Activated T-helper 17 cell treated with anti-CD3 and anti-CD28 coated beads, Interleukin-2, amount 50 U/mL, for 72 hours (primary cell): ENCODE data around the gene USO1. TPM values are rescaled to one million over a fixed set of nuclear protein-coding genes. Genes with fewer than 3 reads are reported as not detected.
"Not testable (repeated sequence)": the region's sequence is repeated elsewhere in the genome, so short reads cannot be mapped to it uniquely, and the experiment has no call there.

Experiments used
- ATAC-seq: fragments of 150-1000 bp; cut with Tn5 transposase; replicated peaks from 2 replicates; pipeline ENCODE4 v1.10.0; 2021; ENCODE audit warnings: mild to moderate bottlenecking, moderate library complexity
- H3K27ac Mint-ChIP-seq: one replicate; pipeline ENCODE4 v1.8.0; 2022; ENCODE audit warnings: mixed read lengths
- H3K27me3 Mint-ChIP-seq: one replicate; pipeline ENCODE4 v1.8.0; 2022; ENCODE audit warnings: mixed read lengths
- H3K36me3 Mint-ChIP-seq: one replicate; pipeline ENCODE4 v1.8.0; 2022; ENCODE audit warnings: low read depth, mild to moderate bottlenecking, mixed read lengths
- H3K4me1 Mint-ChIP-seq: one replicate; pipeline ENCODE4 v1.8.0; 2022; ENCODE audit warnings: mixed read lengths
- H3K4me3 Mint-ChIP-seq: one replicate; pipeline ENCODE4 v1.8.0; 2022; ENCODE audit warnings: mild to moderate bottlenecking, mixed read lengths
- H3K9me3 Mint-ChIP-seq: one replicate; pipeline ENCODE4 v1.8.0; 2022; ENCODE audit warnings: mixed read lengths
- total RNA-seq, 2 donors: library from RNA; stranded (reverse); gene quantifications; one replicate each; pipeline ENCODE4 v1.2.3, GENCODE V29; 2022

The USO1 gene, protein sequence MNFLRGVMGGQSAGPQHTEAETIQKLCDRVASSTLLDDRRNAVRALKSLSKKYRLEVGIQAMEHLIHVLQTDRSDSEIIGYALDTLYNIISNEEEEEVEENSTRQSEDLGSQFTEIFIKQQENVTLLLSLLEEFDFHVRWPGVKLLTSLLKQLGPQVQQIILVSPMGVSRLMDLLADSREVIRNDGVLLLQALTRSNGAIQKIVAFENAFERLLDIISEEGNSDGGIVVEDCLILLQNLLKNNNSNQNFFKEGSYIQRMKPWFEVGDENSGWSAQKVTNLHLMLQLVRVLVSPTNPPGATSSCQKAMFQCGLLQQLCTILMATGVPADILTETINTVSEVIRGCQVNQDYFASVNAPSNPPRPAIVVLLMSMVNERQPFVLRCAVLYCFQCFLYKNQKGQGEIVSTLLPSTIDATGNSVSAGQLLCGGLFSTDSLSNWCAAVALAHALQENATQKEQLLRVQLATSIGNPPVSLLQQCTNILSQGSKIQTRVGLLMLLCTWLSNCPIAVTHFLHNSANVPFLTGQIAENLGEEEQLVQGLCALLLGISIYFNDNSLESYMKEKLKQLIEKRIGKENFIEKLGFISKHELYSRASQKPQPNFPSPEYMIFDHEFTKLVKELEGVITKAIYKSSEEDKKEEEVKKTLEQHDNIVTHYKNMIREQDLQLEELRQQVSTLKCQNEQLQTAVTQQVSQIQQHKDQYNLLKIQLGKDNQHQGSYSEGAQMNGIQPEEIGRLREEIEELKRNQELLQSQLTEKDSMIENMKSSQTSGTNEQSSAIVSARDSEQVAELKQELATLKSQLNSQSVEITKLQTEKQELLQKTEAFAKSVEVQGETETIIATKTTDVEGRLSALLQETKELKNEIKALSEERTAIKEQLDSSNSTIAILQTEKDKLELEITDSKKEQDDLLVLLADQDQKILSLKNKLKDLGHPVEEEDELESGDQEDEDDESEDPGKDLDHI
- total RNA-seq, result 10 to 100 TPM; 55.8 to 66.0 TPM

DNA sequence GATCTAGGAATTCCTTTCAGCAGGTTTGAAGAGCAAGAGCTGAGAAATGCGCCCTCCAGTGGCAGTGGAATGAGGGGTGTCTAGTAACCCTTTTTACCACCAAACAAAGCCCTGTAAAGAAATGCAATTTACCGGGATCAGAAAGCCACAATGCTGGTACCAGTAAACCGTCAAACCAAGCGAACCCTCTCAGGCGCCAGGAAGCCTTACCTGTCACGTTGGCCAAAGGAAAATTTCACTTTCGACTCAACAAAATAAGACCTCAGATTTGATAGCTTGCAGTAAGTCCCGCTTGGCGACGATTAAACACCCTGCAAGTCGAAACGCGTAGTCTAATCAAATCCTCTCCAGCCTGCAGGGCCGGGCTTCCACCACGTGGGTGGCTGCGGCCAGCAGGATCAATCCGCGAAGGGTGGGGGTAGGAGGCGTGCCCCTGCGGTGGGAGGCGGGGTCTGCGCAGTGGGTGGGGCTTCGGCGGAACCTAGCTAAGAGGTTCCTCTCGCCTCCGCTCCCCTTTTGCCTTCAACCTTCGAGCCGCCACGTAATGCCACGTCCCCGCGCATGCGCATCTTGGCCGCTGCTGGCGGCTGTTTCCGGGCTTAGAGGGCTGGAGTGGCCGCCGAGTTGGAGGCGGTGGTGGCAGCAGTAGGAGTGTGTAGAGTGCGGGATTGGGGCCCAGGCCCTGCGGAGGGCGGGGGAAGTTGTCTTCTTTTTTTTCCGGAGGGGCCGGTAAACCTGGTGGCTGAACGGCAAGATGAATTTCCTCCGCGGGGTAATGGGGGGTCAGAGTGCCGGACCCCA is at the start of gene USO1:
Gene USO1 (plus strand): TSS at position 512 of the 801 bp plus-strand sequence. CDS start 243 bp downstream, at position 755.
- ATAC-seq, result peak; percentile 90
- Mint-ChIP-seq H3K9me3 (no peaks in the 10 kb centered on the region), H3K36me3 (peaks cover 41% of the 10 kb centered on the region), H3K4me1 (peaks cover 36% of the 10 kb centered on the region), H3K27me3 (no peaks in the 10 kb centered on the region), H3K4me3 (peak within 1 kb of the TSS; percentile 100), H3K27ac (peak within 1 kb of the TSS; percentile 100)

DNA sequence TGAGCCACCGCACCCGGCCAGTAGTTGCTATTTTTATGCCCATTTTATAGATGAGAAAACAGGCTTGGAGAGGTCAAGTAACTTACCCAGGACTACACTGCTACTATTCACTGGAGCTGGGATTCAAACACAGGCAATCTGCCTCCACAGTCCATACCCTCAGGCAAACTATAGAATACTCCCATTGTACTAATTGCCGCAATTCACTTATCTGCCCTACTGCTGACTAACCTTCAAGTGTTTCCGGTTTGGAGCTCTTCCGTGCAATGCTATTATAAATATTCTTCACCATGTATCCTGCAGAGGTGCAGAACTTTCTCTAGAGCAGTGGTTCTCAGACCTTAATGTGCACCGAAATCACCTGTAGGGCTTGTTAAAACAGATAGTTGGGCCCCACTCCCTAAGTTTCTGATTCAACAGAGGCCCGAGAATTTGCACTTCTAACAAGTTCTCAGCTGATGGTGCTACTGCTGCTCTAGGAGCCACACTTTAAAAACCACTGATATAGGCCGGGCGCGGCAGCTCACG is 49.3 kb upstream of the USO1 start:
- Mint-ChIP-seq H3K27me3 (no peaks in the 10 kb centered on the region), H3K4me3 (no peak overlapping the region), H3K4me1 (peaks cover 17% of the 10 kb centered on the region), H3K36me3 (peaks cover 33% of the 10 kb centered on the region), H3K9me3 (no peaks in the 10 kb centered on the region), H3K27ac (no peak overlapping the region)
- no peak for ATAC-seq

DNA sequence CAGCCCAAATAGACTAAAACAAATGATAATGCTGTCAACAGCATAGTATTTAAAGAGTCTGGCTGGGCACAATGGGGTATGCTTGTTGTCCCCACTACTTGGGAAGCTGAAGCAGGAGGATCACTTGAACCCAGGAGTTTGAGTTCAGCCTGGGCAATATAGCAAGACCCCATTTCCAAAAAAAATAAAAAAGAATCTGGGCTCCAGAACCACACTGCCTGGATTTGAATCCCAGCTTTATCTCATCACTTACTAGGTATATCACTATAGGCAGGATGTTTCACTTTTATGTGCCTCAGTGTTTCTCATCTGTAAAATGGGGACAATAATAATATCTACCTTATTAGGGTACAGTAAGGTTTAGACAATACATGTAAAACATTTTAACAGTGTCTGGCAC is 45.9 kb upstream of the USO1 start:
- Mint-ChIP-seq H3K4me1 (peaks cover 14% of the 10 kb centered on the region), H3K27me3 (no peaks in the 10 kb centered on the region), H3K27ac (no peak overlapping the region), H3K36me3 (peaks cover 2% of the 10 kb centered on the region), H3K9me3 (no peaks in the 10 kb centered on the region), H3K4me3 (no peak overlapping the region)
- ATAC-seq, result no peak

DNA sequence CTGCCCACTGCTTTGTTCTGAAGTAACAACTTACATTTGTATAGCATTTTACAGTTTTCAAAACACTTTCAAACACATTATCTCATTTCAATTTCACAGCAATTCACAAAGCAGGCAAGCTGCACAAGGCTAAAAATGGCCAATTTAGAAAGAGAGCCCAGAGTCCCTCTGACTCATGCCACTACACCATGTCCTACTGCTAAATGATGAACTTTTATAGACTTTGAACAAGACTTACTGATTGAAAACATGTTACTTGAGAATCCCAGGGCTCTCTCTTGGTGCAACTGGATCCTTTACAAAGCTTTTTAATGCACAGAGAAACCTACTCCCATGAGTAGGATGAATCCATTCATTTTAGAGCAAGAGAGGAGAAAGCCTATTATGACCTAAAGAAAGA is 45.4 kb upstream of the USO1 start:
- no peak for ATAC-seq
- Mint-ChIP-seq H3K36me3 (no peaks in the 10 kb centered on the region), H3K4me3 (no peak overlapping the region), H3K27ac (no peak overlapping the region), H3K9me3 (no peaks in the 10 kb centered on the region), H3K4me1 (peaks cover 11% of the 10 kb centered on the region), H3K27me3 (no peaks in the 10 kb centered on the region)

DNA sequence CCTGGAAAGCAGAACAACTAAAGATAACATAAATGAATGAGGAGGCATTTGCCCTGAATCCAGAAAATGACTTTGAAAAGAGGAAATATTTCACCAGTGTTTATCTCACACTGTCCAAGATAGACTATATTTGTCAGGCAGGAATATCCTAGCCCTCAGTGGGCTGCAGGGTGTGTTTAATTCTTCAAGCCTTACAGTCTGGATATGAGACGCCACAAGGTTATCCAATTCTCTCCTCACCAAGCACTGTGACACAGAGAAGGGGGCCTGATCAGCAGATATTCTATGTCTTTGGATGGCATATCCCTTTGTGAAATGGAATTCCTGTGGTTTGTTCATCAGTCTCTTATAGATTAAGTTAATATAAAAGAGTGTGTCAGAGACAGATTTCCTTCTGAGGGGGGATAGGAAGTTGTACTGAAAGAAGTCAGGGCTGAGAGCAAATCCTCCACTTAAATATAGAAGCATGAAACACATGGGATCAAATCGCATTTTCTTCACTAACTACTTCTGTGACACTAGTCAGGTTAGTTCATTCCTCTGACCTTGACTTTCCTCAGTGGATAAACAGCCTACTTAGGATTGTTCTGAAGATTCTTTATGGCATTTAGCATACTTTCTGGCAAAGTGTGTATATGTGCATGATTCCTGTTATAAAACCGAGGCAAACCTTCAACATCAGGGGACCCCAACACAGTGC is 44.4 kb upstream of the USO1 start:
- peaks cover 8% of the 10 kb centered on the region for H3K4me1 Mint-ChIP-seq
- H3K27ac Mint-ChIP-seq, result no peak overlapping the region
- no peak overlapping the region for H3K4me3 Mint-ChIP-seq
- no peaks in the 10 kb centered on the region for H3K9me3 Mint-ChIP-seq
- no peaks in the 10 kb centered on the region for H3K36me3 Mint-ChIP-seq
- ATAC-seq, result no peak
- no peaks in the 10 kb centered on the region for H3K27me3 Mint-ChIP-seq

DNA sequence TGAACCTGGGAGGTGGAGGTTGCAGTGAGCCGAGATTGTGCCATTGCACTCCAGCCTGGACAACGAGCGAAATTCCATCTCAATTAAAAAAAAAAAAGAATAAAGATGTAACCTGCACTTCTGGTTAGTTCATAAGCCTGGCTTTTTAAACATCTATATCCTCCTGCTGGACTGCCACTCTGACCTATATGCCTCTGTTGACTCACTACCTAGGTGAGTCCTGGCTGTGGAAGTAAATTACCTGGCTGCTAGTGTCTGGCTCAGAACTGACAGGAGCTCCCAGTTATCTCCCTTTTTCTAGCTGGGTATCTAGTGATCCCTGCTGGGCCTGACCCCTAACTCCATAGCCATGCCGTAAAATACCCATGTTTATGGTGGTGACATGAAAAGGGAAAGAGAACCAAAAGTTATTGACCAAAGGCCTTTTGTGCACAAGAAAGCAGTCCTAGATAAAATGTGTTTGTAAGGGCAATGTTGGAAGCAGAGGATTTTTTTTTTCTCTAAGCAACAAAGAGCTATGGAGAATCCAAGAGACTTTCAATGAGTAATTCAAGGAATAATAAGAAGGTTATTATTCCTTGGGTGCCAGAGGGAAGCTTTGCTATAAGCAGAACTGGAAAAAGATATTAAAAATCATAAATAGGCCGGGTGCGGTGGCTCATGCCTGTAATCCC is 40.8 kb upstream of the USO1 start:
- Mint-ChIP-seq H3K27me3 (no peaks in the 10 kb centered on the region), H3K27ac (peak overlapping the region; percentile 51), H3K4me1 (peaks cover 13% of the 10 kb centered on the region), H3K36me3 (no peaks in the 10 kb centered on the region), H3K9me3 (no peaks in the 10 kb centered on the region), H3K4me3 (peak overlapping the region; percentile 59)
- peak; percentile 30 for ATAC-seq

DNA sequence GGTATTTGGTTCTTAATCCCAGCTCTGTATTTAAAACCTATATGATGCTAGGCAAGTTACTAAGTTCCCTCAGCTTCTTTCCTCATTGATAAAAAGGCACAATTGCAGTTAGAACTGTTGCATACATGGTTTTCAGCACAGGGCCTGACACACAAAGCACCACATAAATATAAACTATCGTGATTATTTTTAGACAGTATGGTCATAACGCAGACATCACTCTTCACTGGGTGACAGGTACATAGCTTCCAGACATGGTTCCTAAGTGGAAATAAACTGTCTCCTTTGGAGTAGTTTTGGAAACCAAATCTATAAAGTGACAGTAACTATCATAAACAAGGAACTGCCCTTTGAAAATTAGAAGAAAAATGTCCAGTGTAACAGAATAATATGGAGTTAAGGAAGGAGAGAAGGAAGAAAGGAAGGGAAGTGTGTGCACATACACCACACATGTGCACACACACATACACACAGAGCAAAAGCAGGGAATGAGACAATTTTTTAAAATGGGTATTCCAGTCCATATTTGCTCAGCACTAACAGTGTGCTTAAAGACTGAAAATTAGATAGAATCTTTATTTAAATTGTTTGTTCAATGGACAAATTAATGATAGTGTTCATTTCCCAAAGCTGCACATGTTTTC is 38.7 kb upstream of the USO1 start:
- peak overlapping the region; percentile 7 for H3K4me3 Mint-ChIP-seq

DNA sequence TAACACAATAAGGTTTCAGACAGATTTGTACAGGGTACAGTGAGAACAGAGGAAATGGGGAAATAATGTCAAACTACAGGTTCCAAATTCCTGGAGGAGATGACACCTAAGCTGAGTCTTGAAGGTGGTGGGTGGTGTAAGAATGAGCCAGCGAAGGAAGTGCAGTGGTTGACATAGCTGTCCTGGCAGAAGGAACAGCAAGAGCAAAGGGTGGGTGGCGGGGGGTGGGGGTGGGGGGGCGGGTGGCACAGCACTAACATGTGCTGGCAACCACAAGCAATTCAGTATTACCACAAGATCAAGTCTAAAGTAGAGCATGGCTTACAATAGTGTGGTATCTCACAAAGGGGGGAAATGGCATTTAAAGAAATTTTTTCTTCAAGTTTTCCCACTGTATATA is 38.0 kb upstream of the USO1 start:
- no peaks in the 10 kb centered on the region for H3K36me3 Mint-ChIP-seq
- H3K4me3 Mint-ChIP-seq, result peak overlapping the region; percentile 7
- peaks cover 13% of the 10 kb centered on the region for H3K4me1 Mint-ChIP-seq
- peak overlapping the region; percentile 18 for H3K27ac Mint-ChIP-seq
- H3K27me3 Mint-ChIP-seq, result no peaks in the 10 kb centered on the region
- ATAC-seq, result peak; percentile 82
- H3K9me3 Mint-ChIP-seq, result no peaks in the 10 kb centered on the region

More for the DNA sequence above, 38.7 kb upstream of the USO1 start:
- Mint-ChIP-seq H3K9me3 (no peaks in the 10 kb centered on the region), H3K27ac (peak overlapping the region; percentile 18), H3K36me3 (no peaks in the 10 kb centered on the region), H3K27me3 (no peaks in the 10 kb centered on the region), H3K4me1 (peaks cover 13% of the 10 kb centered on the region)
- ATAC-seq, result no peak

DNA sequence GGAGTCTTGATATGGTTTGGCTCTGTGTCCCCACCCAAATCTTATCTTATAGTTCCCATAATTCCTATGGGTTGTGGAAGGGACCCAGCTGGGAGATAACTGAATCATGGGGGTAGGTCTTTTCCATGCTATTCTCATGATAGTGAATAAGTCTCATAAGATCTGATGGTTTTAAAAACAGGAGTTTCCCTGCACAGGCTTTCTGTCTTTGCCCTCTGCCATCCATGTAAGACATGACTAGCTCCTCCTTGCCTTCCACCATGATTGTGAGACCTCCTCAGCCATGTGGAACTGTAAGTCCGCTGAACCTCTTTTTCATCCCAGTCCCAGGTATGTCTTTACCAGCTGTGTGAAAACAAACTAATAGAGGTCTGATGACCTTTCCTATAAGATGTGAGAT is 37.3 kb upstream of the USO1 start:
- not testable (repeated sequence) for ATAC-seq, H3K27me3 Mint-ChIP-seq, H3K9me3 Mint-ChIP-seq, H3K36me3 Mint-ChIP-seq
- Mint-ChIP-seq H3K4me1 (peaks cover 13% of the 10 kb centered on the region), H3K4me3 (peak overlapping the region; percentile 17), H3K27ac (peak overlapping the region; percentile 23)

DNA sequence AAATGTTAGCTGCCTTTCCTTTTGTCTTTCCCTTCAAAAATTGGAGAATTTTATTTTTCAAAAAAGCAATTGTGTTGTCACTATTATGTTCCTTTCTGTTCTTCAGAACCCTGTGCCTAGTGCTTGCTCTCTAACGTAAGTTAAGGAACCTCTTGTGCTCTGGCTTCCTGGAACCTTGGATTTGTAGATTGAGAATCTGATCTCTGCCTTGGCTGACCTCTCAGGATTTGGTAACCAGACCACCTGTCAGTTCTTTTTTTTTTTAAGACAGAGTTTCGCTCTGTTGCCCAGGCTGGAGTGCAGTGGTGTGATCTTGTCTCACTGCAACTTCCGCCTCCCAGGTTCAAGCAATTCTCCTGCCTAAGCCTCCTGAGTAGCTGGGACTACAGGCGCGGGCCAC is 32.3 kb upstream of the USO1 start:
- H3K4me1 Mint-ChIP-seq, H3K9me3 Mint-ChIP-seq, ATAC-seq, H3K36me3 Mint-ChIP-seq, H3K27me3 Mint-ChIP-seq, H3K27ac Mint-ChIP-seq, H3K4me3 Mint-ChIP-seq: not testable (repeated sequence)

DNA sequence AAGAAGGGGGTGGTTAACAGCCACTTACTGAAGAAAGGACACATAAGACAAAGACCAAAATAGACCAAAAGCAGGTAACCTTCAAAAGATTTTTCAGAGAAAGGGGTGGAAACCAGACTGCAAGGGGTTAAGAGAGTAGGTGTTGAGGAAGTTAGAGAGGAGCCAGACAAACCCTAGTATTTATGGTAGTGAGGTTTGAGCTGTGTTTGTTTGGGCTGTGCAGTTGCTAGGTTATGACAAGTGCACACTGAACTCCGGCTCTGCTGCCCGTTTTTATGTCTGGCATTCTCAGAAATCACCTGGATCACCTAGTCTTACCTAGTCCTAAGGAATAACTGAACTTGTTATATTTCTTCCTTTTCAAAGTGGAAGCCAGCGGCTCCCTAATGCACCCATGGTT is 28.3 kb upstream of the USO1 start:
- Mint-ChIP-seq H3K36me3 (no peaks in the 10 kb centered on the region), H3K27me3 (no peaks in the 10 kb centered on the region), H3K9me3 (no peaks in the 10 kb centered on the region), H3K4me1 (peaks cover 22% of the 10 kb centered on the region), H3K4me3 (no peak overlapping the region), H3K27ac (no peak overlapping the region)
- ATAC-seq, result no peak

DNA sequence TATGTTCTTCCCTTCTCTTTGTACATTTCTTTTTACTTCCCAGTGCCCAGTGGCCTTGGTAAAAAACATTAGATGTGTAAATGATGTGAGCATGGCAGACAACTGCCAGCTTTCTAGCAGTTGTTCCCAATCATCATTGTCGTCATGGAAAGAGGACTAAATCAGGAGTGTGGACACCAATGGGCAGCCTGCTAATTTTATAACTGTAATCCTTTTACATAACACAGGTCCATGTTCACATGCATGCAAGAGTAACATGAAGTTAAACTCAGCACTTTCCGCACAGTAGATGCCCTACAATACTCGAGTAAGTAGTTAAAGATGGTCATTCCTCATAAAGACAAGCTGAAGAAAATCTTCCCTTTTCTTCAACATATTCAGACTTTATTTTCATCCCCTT is 27.8 kb upstream of the USO1 start:
- Mint-ChIP-seq H3K4me1 (peaks cover 22% of the 10 kb centered on the region), H3K27ac (no peak overlapping the region), H3K4me3 (no peak overlapping the region), H3K36me3 (no peaks in the 10 kb centered on the region), H3K9me3 (no peaks in the 10 kb centered on the region), H3K27me3 (no peaks in the 10 kb centered on the region)
- ATAC-seq, result no peak
